ENCODE results near the gene SAP25. TPM values are rescaled to one million over a fixed set of nuclear protein-coding genes. Genes with fewer than 3 reads are reported as not detected.

Gene SAP25
- polyA plus RNA-seq, 1 donor (not counting 4 experiments of a cell fraction or from before 2014, with no cell fraction given): 0.16 TPM

GRCh38 chr7:100571829-100572116, 1.9 kb downstream of the SAP25 start:
- no peak for DNase-seq (ENCODE audit: low read depth, low spot score)
- H2AFZ ChIP-seq (ENCODE audit: control insufficient read depth, low read length): no peak overlapping the region
- no peaks in the 10 kb centered on the region for H4K20me1 ChIP-seq (ENCODE audit: control insufficient read depth, extremely low read depth, insufficient read depth, low read length)
- H3K36me3 ChIP-seq (ENCODE audit: control insufficient read depth in 2 of 2, extremely low read depth in 1 of 2, insufficient read depth in 2 of 2, low read length in 2 of 2): peaks cover 0 to 12% of the 10 kb centered on the region in 2 experiments
- FAIRE-seq: no peak
- no peak overlapping the region for H3K4me3 ChIP-seq (ENCODE audit: control insufficient read depth in 2 of 3, extremely low read depth in 1 of 3, insufficient read depth in 2 of 3, low read depth in 1 of 3, low read length in 3 of 3)
- H3K27me3 ChIP-seq (ENCODE audit: control insufficient read depth, extremely low read depth, insufficient read depth, low read length): peaks cover 23% of the 10 kb centered on the region
- dilution Hi-C loops (cut with MboI; ENCODE audit: extremely low pct_ligation_motif_present, low sequenced_read_pairs): no loop called here
- peaks cover 3% of the 10 kb centered on the region for H3K4me1 ChIP-seq (ENCODE audit: control insufficient read depth, extremely low read depth, insufficient read depth, low read length)
- H3K9me1 ChIP-seq (ENCODE audit: control insufficient read depth, extremely low read depth, insufficient read depth, low read length): no peaks in the 10 kb centered on the region
- TF ChIP-seq EZH2 (IDR thresholded peaks at IDR 0.05; ENCODE audit: low read length) (no peak), CTCF (optimal IDR thresholded peaks at IDR 0.05 in 1 of 3, IDR thresholded peaks at IDR 0.05 in 1 of 3, conservative IDR thresholded peaks at IDR 0.05 in 1 of 3; ENCODE audit: extremely low read depth in 1 of 3, insufficient read depth in 2 of 3, low read length in 3 of 3) (no peak)
- H3K79me2 ChIP-seq (ENCODE audit: control insufficient read depth, insufficient read depth, low read length): no peaks in the 10 kb centered on the region
- H3K27ac ChIP-seq (ENCODE audit: control insufficient read depth, insufficient read depth, low read length): no peak overlapping the region
- no peak overlapping the region for H3K4me2 ChIP-seq (ENCODE audit: control insufficient read depth, extremely low read depth, insufficient read depth, low read depth, low read length)
- no peaks in the 10 kb centered on the region for H3K9me3 ChIP-seq (ENCODE audit: control insufficient read depth, low read depth, low read length)
- no peak overlapping the region for H3K9ac ChIP-seq (ENCODE audit: control insufficient read depth, extremely low read depth, insufficient read depth, low read length)

- DNase-seq (ENCODE audit: low read depth, low spot score): no peak
- FAIRE-seq: no peak
- dilution Hi-C loops (cut with MboI; ENCODE audit: extremely low pct_ligation_motif_present, low sequenced_read_pairs): no loop called here
- Histone ChIP-seq H3K79me2 (ENCODE audit: control insufficient read depth, insufficient read depth, low read length) (no peaks in the 10 kb centered on the region), H2AFZ (ENCODE audit: control insufficient read depth, low read length) (no peak overlapping the region), H3K4me2 (ENCODE audit: control insufficient read depth, extremely low read depth, insufficient read depth, low read depth, low read length) (no peak overlapping the region), H3K9ac (ENCODE audit: control insufficient read depth, extremely low read depth, insufficient read depth, low read length) (no peak overlapping the region), H3K27me3 (ENCODE audit: control insufficient read depth, extremely low read depth, insufficient read depth, low read length) (peaks cover 23% of the 10 kb centered on the region), H3K36me3 (ENCODE audit: control insufficient read depth in 2 of 2, extremely low read depth in 1 of 2, insufficient read depth in 2 of 2, low read length in 2 of 2) (peaks cover 0 to 12% of the 10 kb centered on the region in 2 experiments), H3K4me3 (ENCODE audit: control insufficient read depth in 2 of 3, extremely low read depth in 1 of 3, insufficient read depth in 2 of 3, low read depth in 1 of 3, low read length in 3 of 3) (no peak overlapping the region), H3K9me3 (ENCODE audit: control insufficient read depth, low read depth, low read length) (no peaks in the 10 kb centered on the region), H3K27ac (ENCODE audit: control insufficient read depth, insufficient read depth, low read length) (no peak overlapping the region), H3K9me1 (ENCODE audit: control insufficient read depth, extremely low read depth, insufficient read depth, low read length) (no peaks in the 10 kb centered on the region), H3K4me1 (ENCODE audit: control insufficient read depth, extremely low read depth, insufficient read depth, low read length) (peaks cover 3% of the 10 kb centered on the region), H4K20me1 (ENCODE audit: control insufficient read depth, extremely low read depth, insufficient read depth, low read length) (no peaks in the 10 kb centered on the region)
- no peak for TF ChIP-seq EZH2 (IDR thresholded peaks at IDR 0.05; ENCODE audit: low read length)
- TF ChIP-seq CTCF (optimal IDR thresholded peaks at IDR 0.05 in 1 of 3, IDR thresholded peaks at IDR 0.05 in 1 of 3, conservative IDR thresholded peaks at IDR 0.05 in 1 of 3; ENCODE audit: extremely low read depth in 1 of 3, insufficient read depth in 2 of 3, low read length in 3 of 3): no peak
Measured at GRCh38 chr7:100570954-100571828, 2.5 kb downstream of the SAP25 start.
